Bronchial epithelial cell (primary cell): ENCODE results near the gene TP73. TPM values are rescaled to one million over a fixed set of nuclear protein-coding genes. Genes with fewer than 3 reads are reported as not detected.

Source experiments
- DNase-seq: peaks from one replicate; pipeline ENCODE4 v3.0.0-alpha.2; 2010; ENCODE audit warnings: low read depth
- FAIRE-seq: peaks from 2 replicates; lab custom pipeline; 2011; peaks lifted over from hg19 to GRCh38; lab: Jason Lieb, UNC
- H3K27me3 ChIP-seq: 2 replicates; pipeline ENCODE4 v1.5.1; 2011; ENCODE audit warnings: low read length; ENCODE audit not compliant: control insufficient read depth, insufficient read depth
- H3K36me3 ChIP-seq: 2 replicates; pipeline ENCODE4 v1.5.1; 2011; ENCODE audit warnings: low read length; ENCODE audit not compliant: control insufficient read depth, insufficient read depth
- H3K4me3 ChIP-seq: 2 replicates; pipeline ENCODE4 v1.5.1; 2011; ENCODE audit warnings: mild to moderate bottlenecking, low read depth, low read length, control low read depth
- CTCF ChIP-seq: IDR thresholded peaks from 2 replicates; pipeline ENCODE4 v1.5.1; 2011; ENCODE audit warnings: mild to moderate bottlenecking, moderate library complexity, low read length, control low read depth, inconsistent platforms; ENCODE audit not compliant: insufficient read depth, severe bottlenecking
- total RNA-seq: library from RNA; depleted of rRNA; stranded (reverse); fragments of >200 nt; gene quantifications from 2 replicates; pipeline ENCODE4 v1.2.1, GENCODE V29; 2014

The TP73 gene
- total RNA-seq, 1 donor from 2014 or later: under 0.01 TPM

GRCh38 chr1:3606779-3607702 is 45.3 kb upstream of the TP73 start:
- no peak for DNase-seq
- no peak for FAIRE-seq

DNA sequence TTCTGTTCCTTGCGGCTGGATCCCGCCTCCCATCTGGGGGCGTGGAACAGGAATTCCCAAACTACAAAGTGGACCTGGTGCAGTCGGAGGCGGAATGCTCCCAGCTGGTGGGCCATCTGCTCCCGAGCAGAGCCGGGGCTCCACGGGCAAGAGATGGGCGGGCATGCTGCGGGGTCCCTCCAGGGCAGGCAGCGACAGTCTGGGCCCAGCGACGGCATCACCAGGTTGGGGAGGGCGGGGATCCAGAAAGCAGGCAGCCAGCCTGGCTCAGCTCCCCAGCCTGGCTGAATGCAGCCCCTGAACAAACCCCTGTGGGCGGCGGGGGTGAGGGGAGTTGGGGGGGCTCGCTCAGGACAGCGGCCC is 44.6 kb upstream of the TP73 start:
- DNase-seq (no peak), FAIRE-seq (no peak)
- Histone ChIP-seq H3K36me3 (no peaks in the 10 kb centered on the region), H3K27me3 (peaks cover 24% of the 10 kb centered on the region), H3K4me3 (no peak overlapping the region)
- TF ChIP-seq CTCF: no peak

More at GRCh38 chr1:3606779-3607702, 45.3 kb upstream of the TP73 start:
- H3K27me3 ChIP-seq: peaks cover 21% of the 10 kb centered on the region
- no peak overlapping the region for H3K4me3 ChIP-seq
- H3K36me3 ChIP-seq: no peaks in the 10 kb centered on the region
- TF ChIP-seq CTCF: no peak

GRCh38 chr1:3608154-3608553 is 44.2 kb upstream of the TP73 start:
- no peak for DNase-seq
- TF ChIP-seq CTCF: no peak
- no peak overlapping the region for H3K4me3 ChIP-seq
- H3K27me3 ChIP-seq: peaks cover 27% of the 10 kb centered on the region
- FAIRE-seq: no peak
- H3K36me3 ChIP-seq: no peaks in the 10 kb centered on the region

DNA sequence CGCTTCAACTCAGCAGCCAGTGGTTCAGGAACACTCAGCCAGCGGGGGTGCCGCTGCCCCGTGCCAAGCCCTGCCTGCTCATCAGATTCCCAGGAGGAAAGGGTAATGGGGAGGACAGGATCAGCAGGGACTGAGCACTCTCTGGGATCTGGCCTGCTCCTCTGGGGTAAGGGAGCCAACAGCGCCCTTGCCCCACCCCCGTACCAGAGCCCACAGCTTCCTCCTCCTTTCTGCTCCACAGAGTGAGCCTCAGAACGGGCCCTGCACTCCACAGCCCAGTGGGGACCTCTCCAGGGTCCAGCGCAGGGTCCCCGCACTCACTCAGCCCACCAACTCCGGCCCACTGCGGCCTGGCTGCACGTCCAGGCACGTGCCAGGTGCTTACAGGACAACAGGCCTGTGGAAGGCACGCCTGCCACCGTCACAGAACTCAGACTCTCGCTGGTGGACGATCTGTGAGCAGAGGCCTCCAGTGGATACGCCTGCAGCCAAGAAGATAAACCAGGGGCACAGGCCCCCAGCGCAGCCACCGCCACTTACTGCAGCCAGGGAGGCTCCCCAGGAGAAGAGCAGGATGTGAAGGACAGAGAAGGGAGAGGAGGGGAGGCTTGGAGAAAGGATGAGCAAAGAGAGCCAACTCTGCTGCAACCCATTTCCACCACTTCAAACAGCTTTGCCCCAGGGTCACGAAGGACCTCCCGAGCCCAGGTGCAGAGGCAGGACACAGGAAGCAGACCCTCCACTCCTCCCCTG is 43.1 kb upstream of the TP73 start:
- Histone ChIP-seq H3K4me3 (no peak overlapping the region), H3K36me3 (no peaks in the 10 kb centered on the region), H3K27me3 (peaks cover 29% of the 10 kb centered on the region)
- no peak for DNase-seq
- TF ChIP-seq CTCF: no peak
- no peak for FAIRE-seq

GRCh38 chr1:3609769-3610526 is 42.4 kb upstream of the TP73 start:
- peaks cover 33% of the 10 kb centered on the region for H3K27me3 ChIP-seq
- no peak for DNase-seq
- H3K36me3 ChIP-seq: no peaks in the 10 kb centered on the region
- TF ChIP-seq CTCF: no peak
- H3K4me3 ChIP-seq: no peak overlapping the region
- FAIRE-seq: no peak
